BJ (cell line): ENCODE measurements around the gene DNAJA3. TPM values are rescaled to one million over a fixed set of nuclear protein-coding genes. Genes with fewer than 3 reads are reported as not detected.

Source experiments
- CTCF ChIA-PET: fragments of 350-600 bp; formaldehyde crosslinking; extraction: SDS; loops from one replicate; lab custom pipeline; 2021; ENCODE audit warnings: antibody characterized with exemption, inconsistent platforms; lab: Yijun Ruan, JAX
- POLR2A ChIA-PET: fragments of 300-600 bp; sonication (Branson Sonifier 250); formaldehyde crosslinking; extraction: SDS; loops from one replicate; lab custom pipeline; 2021; ENCODE audit warnings: antibody characterized with exemption; lab: Charles Lee
- DNase-seq: peaks from one replicate; pipeline ENCODE4 v3.0.0-alpha.2; 2011; ENCODE audit warnings: low read depth
- H3K27me3 ChIP-seq: 2 replicates; pipeline ENCODE4 v1.6.0; 2011; ENCODE audit warnings: low read length; ENCODE audit not compliant: control insufficient read depth, insufficient read depth
- H3K36me3 ChIP-seq: 2 replicates; pipeline ENCODE4 v1.5.1; 2011; ENCODE audit warnings: low read length; ENCODE audit not compliant: control insufficient read depth, insufficient read depth
- H3K4me3 ChIP-seq: 2 replicates; pipeline ENCODE4 v1.5.1; 2011; ENCODE audit warnings: low read depth, mild to moderate bottlenecking, control low read depth, low read length
- CTCF ChIP-seq: IDR thresholded peaks from 2 replicates; pipeline ENCODE4 v1.5.1; 2011; ENCODE audit warnings: low read depth, mild to moderate bottlenecking, control low read depth, inconsistent platforms, low read length, moderate library complexity; ENCODE audit not compliant: insufficient read depth
- polyA plus RNA-seq: library from polyadenylated mRNA; depleted of rRNA; stranded (reverse); fragments of >200 nt; gene quantifications from 2 replicates; pipeline ENCODE4 v1.2.3, GENCODE V29; 2011

The DNAJA3 gene
- polyA plus RNA-seq, 1 experiment, result 48.8 TPM

- no peak for DNase-seq
- no peaks in the 10 kb centered on the region for H3K36me3 ChIP-seq
- TF ChIP-seq CTCF, result peak; percentile 28; the same call in 1 of the 2 replicates
- ChIA-PET CTCF (interaction anchor here (0.6 to 3.8 kb wide), 5 partner anchors 8 to 254 kb away, joined by 3 to 23 read pairs (median 8); no protein-coding TSS in a partner anchor), POLR2A (no interaction called here)
- H3K4me3 ChIP-seq, result no peak overlapping the region
- no peaks in the 10 kb centered on the region for H3K27me3 ChIP-seq
Observed at GRCh38 chr16:4477966-4478365, 52.3 kb downstream of the DNAJA3 start.

GRCh38 chr16:4481526-4481925 lies 55.9 kb downstream of the DNAJA3 start:
- ChIA-PET POLR2A (no interaction called here), CTCF (no interaction called here)
- DNase-seq, result no peak

GRCh38 chr16:4481963-4482362 lies 56.3 kb downstream of the DNAJA3 start:
- ChIA-PET CTCF (interaction anchor here (0.7 kb wide), 1 partner anchor 49 kb away, joined by 3 read pairs; no protein-coding TSS in a partner anchor), POLR2A (no interaction called here)
- no peak for DNase-seq
- no peak for TF ChIP-seq CTCF
- no peak overlapping the region for H3K4me3 ChIP-seq
- no peaks in the 10 kb centered on the region for H3K27me3 ChIP-seq
- H3K36me3 ChIP-seq, result no peaks in the 10 kb centered on the region; the same call in 1 of the 2 replicates

More at GRCh38 chr16:4481526-4481925, 55.9 kb downstream of the DNAJA3 start:
- Histone ChIP-seq H3K27me3 (no peaks in the 10 kb centered on the region), H3K36me3 (no peaks in the 10 kb centered on the region; the same call in 1 of the 2 replicates), H3K4me3 (no peak overlapping the region)
- TF ChIP-seq CTCF, result no peak

GRCh38 chr16:4486126-4486893 lies 60.6 kb downstream of the DNAJA3 start:
- ChIA-PET POLR2A (no interaction called here), CTCF (interaction anchor here (1.3 to 3.2 kb wide), 3 partner anchors 9 to 19 kb away, joined by 4 to 13 read pairs (median 8); partner anchors contain the start of gene HMOX2)
- no peak for DNase-seq
- TF ChIP-seq CTCF, result no peak
- Histone ChIP-seq H3K4me3 (no peak overlapping the region), H3K36me3 (no peaks in the 10 kb centered on the region; the same call in 1 of the 2 replicates), H3K27me3 (no peaks in the 10 kb centered on the region)

- no peak overlapping the region for H3K4me3 ChIP-seq
- ChIA-PET POLR2A (interaction anchor here (0.6 to 0.7 kb wide), 3 partner anchors 12 to 146 kb away, joined by 3 to 8 read pairs (median 4); no protein-coding TSS in a partner anchor), CTCF (interaction anchor here (0.6 to 3.2 kb wide), 3 partner anchors 11 to 18 kb away, joined by 3 to 13 read pairs (median 8); partner anchors contain the start of gene HMOX2)
- no peak for DNase-seq
- no peaks in the 10 kb centered on the region; the same call in 1 of the 2 replicates for H3K36me3 ChIP-seq
- H3K27me3 ChIP-seq, result no peaks in the 10 kb centered on the region
- no peak for TF ChIP-seq CTCF
Observed at GRCh38 chr16:4487955-4488498, 62.4 kb downstream of the DNAJA3 start.
